Mesothelial cell of epicardium (in vitro differentiated cells): Measurements from ENCODE around the gene ROM1. TPM values are rescaled to one million over a fixed set of nuclear protein-coding genes. Genes with fewer than 3 reads are reported as not detected.
"Not testable (repeated sequence)": the region's sequence is repeated elsewhere in the genome, so short reads cannot be mapped to it uniquely, and the experiment has no call there.

ENCODE experiments used
- DNase-seq, 2 experiments: peaks; one replicate each; pipeline ENCODE4 v3.0.0; 2021; ENCODE audit warnings: low spot score in 2 of 2; ENCODE audit not compliant: unreplicated experiment in 2 of 2
- H3K27ac Mint-ChIP-seq: 2 replicates; pipeline ENCODE4 v1.8.0; 2021; ENCODE audit warnings: mixed read lengths
- H3K27me3 Mint-ChIP-seq: 2 replicates; pipeline ENCODE4 v1.8.0; 2021; ENCODE audit warnings: low read depth, mixed read lengths
- H3K36me3 Mint-ChIP-seq: 2 replicates; pipeline ENCODE4 v1.8.0; 2021; ENCODE audit warnings: mixed read lengths
- H3K4me1 Mint-ChIP-seq: 2 replicates; pipeline ENCODE4 v1.8.0; 2021; ENCODE audit warnings: mixed read lengths
- H3K4me3 Mint-ChIP-seq: 2 replicates; pipeline ENCODE4 v1.8.0; 2021; ENCODE audit warnings: mild to moderate bottlenecking, moderate library complexity, mixed read lengths
- H3K9me3 Mint-ChIP-seq: 2 replicates; pipeline ENCODE4 v1.8.0; 2021; ENCODE audit warnings: mixed read lengths
- CTCF ChIP-seq: fragments of 200-600 bp; sonication (generic); IDR thresholded peaks from one replicate; pipeline ENCODE4 v1.5.0; 2021; ENCODE audit warnings: antibody characterized with exemption; ENCODE audit not compliant: unreplicated experiment
- total RNA-seq: library from RNA; stranded (reverse); gene quantifications from 3 replicates; pipeline ENCODE4 v1.2.1, GENCODE V29; 2021

Gene ROM1
- total RNA-seq, 1 donor from 2014 or later: 2.5 TPM

GRCh38 chr11:62610814-62611704 lies 2.0 kb upstream of the ROM1 start:
- Mint-ChIP-seq H3K27ac (peak overlapping the region; percentile 94), H3K27me3 (no peaks in the 10 kb centered on the region), H3K4me1 (peaks cover 21% of the 10 kb centered on the region), H3K4me3 (peak overlapping the region; percentile 90), H3K36me3 (peaks cover 6% of the 10 kb centered on the region), H3K9me3 (no peaks in the 10 kb centered on the region)
- no peak for TF ChIP-seq CTCF
- DNase-seq: no peak

DNA sequence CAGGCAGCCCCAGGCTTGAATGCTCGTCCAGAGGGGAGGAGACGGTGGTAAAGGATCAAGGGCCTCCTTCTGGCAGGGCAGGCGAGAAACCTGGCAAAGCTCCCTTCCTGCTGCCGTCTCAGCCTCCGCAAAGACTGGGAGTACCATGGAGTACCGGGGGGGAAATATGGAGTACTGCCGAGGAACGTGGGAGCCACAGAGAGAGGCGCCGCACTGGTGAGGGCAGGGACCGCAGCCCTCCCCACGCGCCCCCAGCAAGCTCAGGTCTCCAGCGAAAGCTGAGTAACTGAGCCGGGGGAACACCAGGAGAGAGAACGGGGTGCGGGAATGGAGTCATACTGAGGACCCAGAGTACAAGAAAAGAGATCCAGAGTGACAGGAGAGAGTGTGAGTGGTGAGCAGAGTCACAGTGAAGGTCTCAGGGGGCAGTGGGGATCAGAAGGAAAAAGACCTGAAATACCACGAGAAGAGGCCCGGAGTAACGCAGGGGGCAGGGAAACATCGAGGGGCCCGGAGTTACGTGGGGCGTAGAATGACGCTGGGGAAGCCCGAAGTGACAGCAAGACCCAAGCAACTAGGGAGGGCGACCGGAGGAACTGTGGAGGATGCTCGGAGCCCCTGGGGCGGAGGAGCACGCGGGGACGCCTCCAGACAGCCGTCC lies 1.2 kb upstream of the ROM1 start:
- peak overlapping the region; percentile 90 for H3K4me3 Mint-ChIP-seq
- DNase-seq: peak in 1 of 2 experiments; percentile 51
- H3K27ac Mint-ChIP-seq: peak overlapping the region; percentile 94
- no peaks in the 10 kb centered on the region for H3K9me3 Mint-ChIP-seq
- peaks cover 20% of the 10 kb centered on the region for H3K4me1 Mint-ChIP-seq
- peaks cover 7% of the 10 kb centered on the region for H3K36me3 Mint-ChIP-seq
- no peaks in the 10 kb centered on the region for H3K27me3 Mint-ChIP-seq
- no peak for TF ChIP-seq CTCF

- no peaks in the 10 kb centered on the region for H3K27me3 Mint-ChIP-seq
- TF ChIP-seq CTCF: no peak
- peak overlapping the region; percentile 92 for H3K27ac Mint-ChIP-seq
- DNase-seq: no peak
- no peaks in the 10 kb centered on the region for H3K9me3 Mint-ChIP-seq
- peaks cover 4% of the 10 kb centered on the region for H3K36me3 Mint-ChIP-seq
- peak overlapping the region; percentile 61 for H3K4me3 Mint-ChIP-seq
- H3K4me1 Mint-ChIP-seq: peaks cover 19% of the 10 kb centered on the region
Measured at GRCh38 chr11:62613291-62613778, 278 bp downstream of the ROM1 start.

DNA sequence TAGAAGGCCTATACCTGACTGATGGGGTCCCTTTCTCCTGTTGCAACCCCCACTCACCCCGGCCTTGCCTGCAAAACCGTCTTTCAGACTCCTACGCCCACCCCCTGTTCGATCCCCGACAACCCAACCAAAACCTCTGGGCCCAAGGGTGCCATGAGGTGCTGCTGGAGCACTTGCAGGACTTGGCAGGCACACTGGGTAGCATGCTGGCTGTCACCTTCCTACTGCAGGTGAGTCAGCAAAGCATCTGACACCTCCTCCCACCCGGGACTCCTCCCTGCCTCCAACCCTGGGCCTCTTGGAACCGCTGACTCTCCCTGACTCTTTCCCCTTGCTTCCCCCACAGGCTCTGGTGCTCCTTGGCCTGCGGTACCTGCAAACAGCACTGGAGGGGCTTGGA lies 1.2 kb downstream of the ROM1 start:
- no peak for DNase-seq
- Mint-ChIP-seq H3K27me3 (no peaks in the 10 kb centered on the region), H3K27ac (peak overlapping the region; percentile 92), H3K9me3 (no peaks in the 10 kb centered on the region), H3K4me1 (peaks cover 21% of the 10 kb centered on the region), H3K4me3 (peak overlapping the region; percentile 54), H3K36me3 (peaks cover 3% of the 10 kb centered on the region)
- TF ChIP-seq CTCF: no peak

GRCh38 chr11:62615521-62615920 lies 2.5 kb downstream of the ROM1 start:
- peaks cover 3% of the 10 kb centered on the region for H3K36me3 Mint-ChIP-seq
- H3K4me3 Mint-ChIP-seq: no peak overlapping the region
- TF ChIP-seq CTCF: no peak

GRCh38 chr11:62616957-62617356 lies 3.9 kb downstream of the ROM1 start:
- H3K4me3 Mint-ChIP-seq, H3K27me3 Mint-ChIP-seq, H3K9me3 Mint-ChIP-seq, H3K36me3 Mint-ChIP-seq, H3K27ac Mint-ChIP-seq, DNase-seq: not testable (repeated sequence)
- peaks cover 20% of the 10 kb centered on the region for H3K4me1 Mint-ChIP-seq

More at GRCh38 chr11:62615521-62615920, 2.5 kb downstream of the ROM1 start:
- no peaks in the 10 kb centered on the region for H3K9me3 Mint-ChIP-seq
- no peaks in the 10 kb centered on the region for H3K27me3 Mint-ChIP-seq
- no peak overlapping the region for H3K27ac Mint-ChIP-seq
- peaks cover 25% of the 10 kb centered on the region for H3K4me1 Mint-ChIP-seq
- no peak for DNase-seq
